ENCODE results near the gene MTR. TPM values are rescaled to one million over a fixed set of nuclear protein-coding genes. Genes with fewer than 3 reads are reported as not detected.
"Not testable (repeated sequence)": the region's sequence is repeated elsewhere in the genome, so short reads cannot be mapped to it uniquely, and the experiment has no call there.

Gene MTR
- polyA plus RNA-seq, 3 donors: 32.4 to 35.4 (median 33.9) TPM

GRCh38 chr1:236829085-236829484, 34.0 kb downstream of the MTR start:
- DNase-seq (ENCODE audit: low read depth in 3 of 3, low spot score in 2 of 3): no peak

GRCh38 chr1:236830116-236830515, 35.0 kb downstream of the MTR start:
- no peak for DNase-seq (ENCODE audit: low read depth in 3 of 3, low spot score in 2 of 3)

GRCh38 chr1:236830560-236830959, 35.5 kb downstream of the MTR start:
- DNase-seq (ENCODE audit: low read depth in 3 of 3, low spot score in 2 of 3): no peak

- no peak for DNase-seq (ENCODE audit: low read depth in 3 of 3, low spot score in 2 of 3)
Observed at GRCh38 chr1:236833575-236833974, 38.5 kb downstream of the MTR start.

GRCh38 chr1:236834876-236835275, 39.8 kb downstream of the MTR start:
- DNase-seq (ENCODE audit: low read depth in 3 of 3, low spot score in 2 of 3): no peak

- DNase-seq (ENCODE audit: low read depth in 3 of 3, low spot score in 2 of 3): no peak
Observed at GRCh38 chr1:236835491-236835890, 40.4 kb downstream of the MTR start.

- DNase-seq (ENCODE audit: low read depth in 3 of 3, low spot score in 2 of 3): no peak
Observed at GRCh38 chr1:236836157-236836556, 41.1 kb downstream of the MTR start.

GRCh38 chr1:236837115-236837514, 42.0 kb downstream of the MTR start:
- no peak for DNase-seq (ENCODE audit: low read depth in 3 of 3, low spot score in 2 of 3)

- DNase-seq (ENCODE audit: low read depth in 3 of 3, low spot score in 2 of 3): no peak
Observed at GRCh38 chr1:236837897-236838296, 42.8 kb downstream of the MTR start.

GRCh38 chr1:236841341-236841740, 46.2 kb downstream of the MTR start:
- no peak for DNase-seq (ENCODE audit: low read depth in 3 of 3, low spot score in 2 of 3)

- DNase-seq (ENCODE audit: low read depth in 3 of 3, low spot score in 2 of 3): no peak
Observed at GRCh38 chr1:236844499-236845271, 49.6 kb downstream of the MTR start.

- DNase-seq (ENCODE audit: low read depth in 3 of 3, low spot score in 2 of 3): no peak
Observed at GRCh38 chr1:236845830-236846229, 50.7 kb downstream of the MTR start.

- no peak for DNase-seq (ENCODE audit: low read depth in 3 of 3, low spot score in 2 of 3)
Observed at GRCh38 chr1:236848274-236848923, 53.3 kb downstream of the MTR start.

GRCh38 chr1:236850077-236850979, 55.2 kb downstream of the MTR start:
- DNase-seq (ENCODE audit: low read depth in 3 of 3, low spot score in 2 of 3): no peak

- DNase-seq (ENCODE audit: low read depth in 3 of 3, low spot score in 2 of 3): no peak
Observed at GRCh38 chr1:236851871-236852270, 56.8 kb downstream of the MTR start.

- DNase-seq (ENCODE audit: low read depth in 3 of 3, low spot score in 2 of 3): no peak
Observed at GRCh38 chr1:236853921-236854604, 59.0 kb downstream of the MTR start.

GRCh38 chr1:236854605-236854983, 59.5 kb downstream of the MTR start:
- DNase-seq (ENCODE audit: low read depth in 3 of 3, low spot score in 2 of 3): no peak

- not testable (repeated sequence) for DNase-seq (ENCODE audit: low read depth in 3 of 3, low spot score in 2 of 3)
Observed at GRCh38 chr1:236856649-236857048, 61.6 kb downstream of the MTR start.

- DNase-seq (ENCODE audit: low read depth in 3 of 3, low spot score in 2 of 3): no peak
Observed at GRCh38 chr1:236858165-236858564, 63.1 kb downstream of the MTR start.

GRCh38 chr1:236860101-236860500, 65.0 kb downstream of the MTR start:
- DNase-seq (ENCODE audit: low read depth in 3 of 3, low spot score in 2 of 3): no peak

GRCh38 chr1:236860674-236861073, 65.6 kb downstream of the MTR start:
- no peak for DNase-seq (ENCODE audit: low read depth in 3 of 3, low spot score in 2 of 3)
